Stimulated activated CD4-positive, alpha-beta T cell treated with anti-CD3 and anti-CD28 coated beads, TNF-alpha, amount 100 ng/mL, for 4 hours (primary cell): ENCODE results near the gene CTH.
"Not testable (repeated sequence)": the region's sequence is repeated elsewhere in the genome, so short reads cannot be mapped to it uniquely, and the experiment has no call there.

Experiments used
- DNase-seq, 3 experiments: peaks; one replicate each; pipeline ENCODE4 v3.0.0-alpha.2; 2020; ENCODE audit warnings: low read depth in 3 of 3

Gene CTH

DNA sequence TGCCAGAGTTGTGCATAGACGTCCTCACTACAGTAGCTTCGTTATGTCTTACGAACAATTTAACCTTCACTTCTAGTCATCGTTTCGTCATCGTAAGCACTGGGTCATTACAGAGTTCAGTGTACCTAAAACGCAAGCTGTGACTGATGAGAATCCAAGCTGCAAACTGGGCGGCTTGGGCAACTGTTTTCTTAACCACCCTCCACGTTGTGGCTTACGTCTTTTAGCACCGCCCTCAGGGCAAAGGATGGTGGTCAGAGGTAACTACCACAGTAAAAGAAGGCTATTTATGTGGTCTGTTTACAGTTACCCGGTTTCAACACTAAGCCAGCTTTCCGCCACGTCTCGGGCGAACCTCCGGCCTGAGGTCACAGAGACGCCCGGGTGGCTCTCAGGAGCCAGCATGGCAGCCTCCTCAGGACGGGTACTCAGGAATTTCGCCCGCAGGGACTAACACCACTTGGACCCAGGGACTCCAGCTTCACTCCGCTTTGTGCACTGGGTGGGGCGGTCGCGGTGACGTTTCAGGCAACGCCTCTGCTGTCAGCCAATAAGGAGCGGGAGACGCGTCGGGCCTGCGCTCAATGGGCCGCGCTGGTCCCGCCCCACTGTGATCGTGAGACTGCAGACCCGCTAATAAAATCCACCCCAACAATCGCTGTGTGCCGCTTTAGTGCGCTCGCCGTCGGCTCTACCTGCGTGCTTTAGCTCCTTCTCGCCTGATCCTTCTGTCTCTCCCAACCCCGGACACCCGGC lies at the start of gene CTH:
CTH (plus strand) TSS at position 665 of the 756 bp plus-strand sequence. CDS start 148 bp downstream, outside the sequence.
- DNase-seq: peak; percentile 70 to 80 (median 80)

DNA sequence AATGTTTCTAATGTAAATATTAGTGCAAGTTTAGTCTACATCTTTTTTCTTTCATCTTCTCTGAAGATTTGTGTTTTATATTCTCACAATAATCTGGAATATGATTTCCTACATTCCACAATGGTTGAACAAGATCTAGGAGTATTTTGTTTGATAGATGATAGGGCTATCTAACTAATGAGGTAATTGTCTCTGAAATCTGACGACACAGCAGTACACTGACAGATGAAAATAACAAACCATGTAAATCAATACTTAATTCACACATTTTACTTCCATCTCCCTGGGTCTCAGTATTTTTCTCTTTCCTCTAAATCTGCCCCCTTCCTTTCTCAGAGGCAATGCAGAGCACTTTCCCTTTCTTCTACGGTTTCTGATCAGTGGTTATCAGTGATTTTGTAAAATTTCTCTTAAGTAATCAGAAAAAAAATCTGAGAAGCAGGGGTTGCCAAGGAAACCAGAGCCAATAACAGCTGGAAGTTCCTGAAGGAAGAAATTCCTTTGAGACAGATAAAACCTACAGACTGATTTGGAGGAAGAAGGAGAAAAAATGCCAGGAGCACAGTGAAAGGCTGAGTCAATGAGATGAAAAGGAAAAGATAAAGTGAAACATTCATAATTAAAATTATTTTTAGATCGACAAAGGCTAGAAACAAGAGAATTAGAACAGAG lies 49.2 kb upstream of the CTH start:
- DNase-seq: no peak

DNA sequence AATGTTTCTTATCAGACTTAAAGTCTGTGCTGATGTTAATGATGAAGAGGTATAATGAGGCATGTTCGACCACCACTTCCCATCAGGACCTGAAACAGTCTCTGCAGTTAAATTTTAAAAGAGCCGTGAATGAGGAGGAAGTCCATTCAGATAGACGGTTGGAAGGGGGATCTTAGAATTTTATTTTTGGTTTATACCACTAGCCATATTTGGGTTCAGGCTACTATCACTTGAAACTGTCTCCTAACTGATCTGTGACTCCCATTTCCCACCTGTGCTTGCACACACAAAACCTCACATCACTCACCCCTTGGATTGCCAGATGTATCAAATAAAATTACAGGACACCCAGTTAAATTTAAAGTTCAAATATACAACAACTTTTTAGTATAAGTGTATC lies 46.6 kb upstream of the CTH start:
- no peak for DNase-seq

DNA sequence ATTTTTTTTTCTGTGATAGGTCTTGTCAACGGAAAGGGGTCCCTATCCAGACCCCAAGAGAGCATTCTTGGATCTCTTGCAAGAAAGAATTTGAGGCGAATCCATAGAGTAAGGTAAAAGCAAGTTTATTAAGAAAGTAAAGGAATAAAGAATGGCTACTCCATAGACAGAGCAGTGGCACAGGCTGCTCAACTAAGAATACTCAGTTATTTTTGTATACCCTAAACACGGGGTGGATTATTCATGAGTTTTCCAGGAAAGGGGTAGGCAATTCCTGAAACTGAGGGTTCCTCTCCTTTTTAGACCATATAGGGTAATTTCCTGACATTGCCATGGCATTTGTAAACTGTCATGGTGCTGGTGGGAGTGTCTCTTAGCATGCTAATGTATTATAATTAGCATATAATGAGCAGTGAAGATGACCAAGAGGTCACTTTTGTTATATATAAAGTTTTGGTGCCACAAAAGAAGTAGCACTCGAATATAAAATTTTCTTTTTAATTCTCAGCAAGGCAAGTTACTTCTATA lies 44.6 kb upstream of the CTH start:
- DNase-seq: not testable (repeated sequence)

DNA sequence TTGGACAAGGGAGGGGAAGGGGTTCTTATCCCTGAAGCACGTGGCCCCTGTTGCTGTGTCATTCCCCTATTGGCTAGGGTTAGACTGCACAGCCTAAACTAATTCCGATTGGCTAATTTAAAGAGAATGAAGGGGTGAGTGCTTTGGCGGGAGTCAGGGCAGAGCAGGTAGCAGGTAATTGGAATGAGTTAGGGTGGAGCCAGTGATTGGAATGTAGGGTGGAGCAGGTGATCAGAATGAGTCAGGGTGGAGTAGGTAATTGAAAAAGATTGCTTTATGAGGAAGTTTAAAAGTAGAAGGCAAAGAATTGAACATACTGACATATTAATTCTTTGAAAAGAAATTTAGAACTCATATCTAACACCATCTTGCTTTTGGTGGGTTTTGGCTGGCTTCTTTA lies 44.1 kb upstream of the CTH start:
- not testable (repeated sequence) for DNase-seq

DNA sequence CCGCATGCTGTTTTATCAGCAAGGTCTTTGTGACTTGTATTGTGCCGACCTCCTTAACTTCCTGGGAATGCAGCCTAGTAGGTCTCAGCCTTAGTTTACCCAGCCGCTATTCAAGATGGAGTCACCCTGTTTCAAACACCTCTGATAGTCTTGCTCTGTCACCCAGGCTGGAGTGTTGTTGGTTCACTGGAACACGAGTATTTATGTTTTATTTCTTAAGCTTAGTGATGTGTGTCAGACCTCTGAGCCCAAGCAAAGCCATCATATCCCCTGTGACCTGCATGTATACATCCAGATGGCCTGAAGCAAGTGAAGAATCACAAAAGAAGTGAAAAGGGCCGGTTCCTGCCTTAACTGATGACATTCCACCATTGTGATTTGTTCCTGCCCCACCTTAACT lies 43.7 kb upstream of the CTH start:
- DNase-seq: not testable (repeated sequence)

DNA sequence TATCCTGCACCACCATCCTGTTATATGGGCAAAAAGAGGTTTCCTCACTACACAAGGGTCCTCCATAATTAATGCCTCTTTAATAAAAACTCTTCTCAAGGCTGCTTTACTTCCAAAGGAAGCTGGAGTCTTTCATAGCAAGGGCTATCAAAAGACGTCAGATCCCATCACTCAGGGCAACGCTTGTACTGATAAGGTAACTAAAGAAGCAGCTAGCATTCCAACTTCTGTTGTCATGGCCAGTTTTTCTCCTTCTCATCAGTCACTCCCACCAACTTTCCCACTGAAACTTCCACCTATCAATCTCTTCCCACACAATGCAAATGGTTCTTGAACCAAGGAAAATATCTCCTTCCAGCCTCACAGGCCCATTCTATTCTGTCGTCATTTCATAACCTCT lies 39.5 kb upstream of the CTH start:
- not testable (repeated sequence) for DNase-seq

DNA sequence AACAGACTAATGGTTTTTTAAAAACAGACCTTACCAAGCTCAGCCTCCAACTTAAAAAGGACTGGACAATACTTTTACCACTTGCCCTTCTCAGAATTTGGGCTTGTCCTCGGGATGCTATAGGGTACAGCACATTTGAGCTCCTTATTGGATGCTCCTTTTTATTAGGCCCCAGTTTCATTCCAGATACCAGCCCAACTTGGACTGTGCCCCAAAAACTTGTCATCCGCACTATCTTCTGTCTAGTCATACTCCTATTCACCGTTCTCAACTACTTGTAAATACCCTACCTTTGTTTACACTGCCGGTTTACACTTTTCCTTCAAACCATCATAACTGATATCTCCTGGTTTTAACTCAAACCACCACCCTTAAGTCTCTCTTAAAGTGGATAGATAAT lies 38.6 kb upstream of the CTH start:
- no peak for DNase-seq

DNA sequence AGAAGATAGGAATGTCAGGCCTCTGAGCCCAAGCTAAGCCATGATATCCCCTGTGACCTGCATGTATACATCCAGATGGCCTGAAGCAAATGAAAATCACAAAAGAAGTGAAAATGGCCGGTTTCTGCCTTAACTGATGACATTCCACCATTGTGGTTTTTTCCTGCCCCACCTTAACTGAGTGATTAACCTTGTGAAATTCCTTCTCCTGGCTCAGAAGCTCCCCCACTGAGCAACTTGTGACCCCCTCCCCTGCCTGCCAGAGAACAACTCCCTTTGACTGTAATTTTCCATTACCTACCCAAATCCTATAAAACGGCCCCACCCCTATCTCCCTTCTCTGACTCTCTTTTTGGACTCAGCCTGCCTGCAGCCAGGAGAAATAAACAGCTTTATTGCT lies 37.5 kb upstream of the CTH start:
- DNase-seq: not testable (repeated sequence)

DNA sequence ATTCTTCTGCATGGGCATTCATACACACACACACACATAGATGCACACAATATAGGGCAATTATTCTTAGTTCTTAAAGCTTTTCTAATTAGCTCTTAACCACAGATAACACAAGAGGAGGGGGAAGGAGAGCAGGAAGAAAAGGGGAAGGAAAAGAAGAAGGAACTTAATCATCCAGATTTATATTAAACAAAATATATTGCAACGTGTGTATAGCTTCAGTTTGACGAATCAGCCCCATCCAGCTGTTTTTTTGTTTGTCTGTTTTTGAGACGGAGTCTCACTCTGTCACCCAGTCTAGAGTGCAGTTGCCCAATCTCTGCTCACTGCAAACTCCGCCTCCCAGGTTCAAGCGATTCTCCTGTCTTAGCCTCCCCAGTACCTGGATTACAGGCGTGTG lies 34.9 kb upstream of the CTH start:
- no peak for DNase-seq

DNA sequence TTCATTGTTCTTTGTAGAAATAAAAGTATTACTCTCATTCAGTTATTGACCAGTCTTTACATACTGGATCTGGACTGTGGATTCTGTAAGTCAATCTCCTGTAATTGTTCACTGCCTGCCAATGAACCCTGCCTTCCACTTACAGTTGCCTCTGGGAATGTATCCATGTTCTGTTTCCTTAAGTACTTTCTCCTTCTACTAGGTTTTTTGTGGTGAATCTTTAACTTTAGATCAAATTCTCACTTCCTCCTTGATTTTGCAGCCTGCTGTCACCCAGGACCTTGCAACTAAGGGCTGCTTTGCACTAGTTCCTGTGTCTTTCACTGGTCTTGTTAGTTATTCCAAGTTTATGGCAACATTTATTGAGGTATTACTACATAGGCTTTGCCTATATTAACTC lies 28.4 kb upstream of the CTH start:
- no peak for DNase-seq

DNA sequence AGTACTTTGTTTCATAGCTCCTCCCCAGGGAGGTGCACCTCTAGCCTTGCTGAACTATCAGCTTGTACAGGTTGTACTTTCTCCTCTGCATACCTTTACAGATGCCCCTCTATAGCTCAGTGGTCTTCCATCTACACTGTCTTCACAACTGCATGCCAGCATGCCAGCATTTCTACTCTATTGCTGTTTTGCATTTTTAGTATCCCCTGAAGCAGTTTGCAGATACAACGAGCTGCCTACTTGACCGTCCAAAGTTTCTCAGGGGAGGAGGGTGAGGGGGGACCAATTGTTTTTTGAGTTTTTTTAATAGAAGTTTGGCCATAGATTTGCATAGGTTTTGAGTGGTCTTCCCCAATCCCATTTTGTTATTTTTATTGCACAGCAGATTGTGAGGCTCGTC lies 27.6 kb upstream of the CTH start:
- DNase-seq: no peak

DNA sequence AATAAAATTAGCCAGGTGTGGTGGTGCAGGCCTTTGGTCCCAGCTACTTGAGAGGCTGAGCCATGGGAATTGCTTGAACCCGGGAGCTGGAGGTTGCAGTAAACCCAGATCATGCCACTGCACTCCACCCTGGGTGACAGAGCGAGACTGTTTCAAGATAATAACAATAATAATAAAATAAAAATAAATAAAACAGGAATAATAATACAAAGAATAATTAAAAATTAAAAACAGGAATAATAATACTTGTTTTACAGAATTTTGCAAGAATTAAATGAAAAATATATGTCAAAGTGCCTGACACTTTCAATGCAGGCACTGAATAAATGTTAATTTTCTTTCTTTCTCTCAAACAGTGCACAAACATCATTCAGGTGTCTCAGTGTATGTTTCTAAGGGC lies 26.5 kb upstream of the CTH start:
- DNase-seq: no peak

DNA sequence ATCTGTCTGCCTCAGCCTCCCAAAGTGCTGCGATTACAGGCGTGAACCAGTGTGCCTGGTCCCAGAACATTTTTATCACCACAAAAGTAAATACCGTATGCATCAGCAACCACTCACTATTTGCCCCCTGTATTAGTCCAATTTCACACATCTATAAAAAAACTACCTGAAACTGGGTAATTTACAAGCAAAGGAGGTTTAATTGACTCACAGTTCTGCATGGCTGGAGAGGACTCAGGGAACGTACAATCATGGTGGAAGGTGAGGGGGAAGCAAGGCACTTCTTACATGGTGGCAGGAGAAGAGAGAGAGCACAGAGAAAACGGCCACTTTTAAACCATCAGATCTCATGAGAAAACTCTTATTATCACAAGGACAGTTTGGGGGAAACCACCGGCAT lies 25.6 kb upstream of the CTH start:
- DNase-seq: no peak

DNA sequence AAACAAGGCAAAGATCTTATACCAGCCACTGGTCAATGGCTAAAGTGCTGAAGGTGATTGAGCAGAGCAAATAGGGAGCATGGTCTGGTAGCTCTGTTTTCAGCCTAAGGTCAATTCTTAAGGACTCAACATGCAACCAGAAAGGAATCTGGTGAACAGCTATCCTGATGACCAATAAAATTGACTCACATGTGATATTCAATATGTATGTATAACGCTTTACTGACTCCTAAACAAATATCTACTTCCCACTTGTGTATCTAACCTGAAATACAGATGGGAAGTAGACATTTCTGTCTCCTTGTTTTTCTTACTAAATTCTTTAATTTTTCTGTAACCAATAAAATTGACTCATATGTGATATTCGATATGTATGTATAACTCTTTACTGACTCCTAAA lies 24.9 kb upstream of the CTH start:
- no peak for DNase-seq

DNA sequence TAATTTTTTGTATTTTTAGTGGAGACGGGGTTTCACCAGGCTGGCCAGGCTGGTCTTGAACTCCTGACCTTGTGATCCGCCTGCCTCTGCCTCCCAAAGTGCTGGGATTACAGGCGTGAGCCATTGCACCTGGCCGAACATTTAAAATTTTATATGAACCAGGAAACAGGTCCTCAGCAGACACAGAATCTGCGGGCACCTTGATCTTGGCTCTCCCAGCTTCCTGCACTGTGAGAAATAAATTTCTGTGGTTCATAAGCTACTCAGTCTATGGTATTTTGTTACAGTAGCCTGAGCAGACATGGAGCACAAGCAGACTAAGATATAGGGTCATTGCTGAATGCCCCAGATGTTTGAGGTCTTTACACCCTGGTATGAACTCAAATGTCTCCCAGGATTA lies 23.6 kb upstream of the CTH start:
- DNase-seq: no peak

DNA sequence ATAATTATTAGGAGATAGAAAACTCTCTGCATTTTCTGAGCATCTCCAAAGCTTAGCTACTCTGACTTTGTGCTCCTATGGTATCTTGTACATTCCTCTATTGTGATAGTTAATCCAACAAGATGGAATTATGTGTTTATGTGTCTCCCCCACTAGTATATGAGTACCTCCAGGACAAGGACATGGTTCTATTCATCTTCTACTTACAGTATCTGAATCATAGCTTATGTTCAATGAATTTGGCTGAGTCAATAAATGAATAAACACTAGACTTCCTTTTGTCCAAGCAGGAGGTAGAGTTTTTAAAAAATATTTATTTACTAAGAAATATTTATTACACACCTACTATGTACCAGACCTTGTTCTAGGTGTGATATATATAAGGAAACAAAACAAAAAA lies 18.4 kb upstream of the CTH start:
- no peak for DNase-seq

DNA sequence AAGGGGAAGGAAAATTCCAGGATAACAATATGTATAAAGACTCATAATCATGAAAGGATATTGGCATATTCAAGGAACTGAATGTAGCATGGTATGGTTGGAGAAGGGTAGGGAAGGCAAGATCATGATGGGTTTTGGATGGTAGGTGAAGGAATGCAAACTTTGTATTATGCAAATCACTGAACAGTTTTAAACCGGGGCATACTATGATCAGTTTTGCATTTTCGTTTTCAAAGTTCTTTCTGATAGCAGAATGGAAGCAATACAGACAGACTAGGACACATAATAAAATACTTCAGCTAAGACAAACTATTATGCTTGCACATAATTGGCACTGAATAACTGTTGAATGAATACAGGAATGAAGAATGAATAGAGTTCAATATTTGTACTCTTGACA lies 14.5 kb upstream of the CTH start:
- DNase-seq: no peak

DNA sequence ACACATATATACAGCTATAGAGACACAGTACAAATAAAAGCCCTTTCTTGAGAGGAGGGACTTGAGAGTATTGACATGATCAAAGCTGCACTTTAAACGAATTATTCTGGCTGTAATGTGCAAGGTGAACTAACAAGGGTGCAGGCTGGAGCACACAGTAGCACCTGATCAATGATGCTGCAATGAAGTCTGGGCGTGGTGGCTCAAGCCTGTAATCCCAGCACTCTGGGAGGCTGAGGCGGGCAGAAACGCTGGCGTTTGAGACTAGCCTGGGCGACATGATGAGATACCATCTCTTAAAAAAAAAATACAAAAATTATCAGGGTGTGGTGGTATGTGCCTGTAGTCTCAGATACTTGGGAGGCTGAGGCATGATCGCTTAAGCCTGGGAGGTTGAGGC lies 14.1 kb upstream of the CTH start:
- DNase-seq: no peak

DNA sequence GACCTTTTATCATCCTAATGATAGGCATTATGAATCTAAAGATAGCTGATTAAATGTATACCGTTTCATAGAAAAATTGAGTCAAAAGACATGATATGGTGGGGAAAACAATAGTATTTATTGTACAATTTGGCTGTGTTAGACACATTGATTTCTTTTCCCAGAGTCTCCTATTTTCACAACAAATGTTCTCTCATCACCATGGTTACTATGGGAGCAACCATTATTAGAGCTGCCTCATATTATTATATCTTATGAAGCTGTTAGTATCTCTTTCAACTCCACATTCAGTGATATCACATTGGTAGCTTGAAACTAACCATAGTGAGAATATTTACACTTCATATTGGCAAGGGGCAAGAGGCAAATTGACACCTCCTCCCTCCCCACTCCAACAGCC lies 10.7 kb upstream of the CTH start:
- DNase-seq: no peak

DNA sequence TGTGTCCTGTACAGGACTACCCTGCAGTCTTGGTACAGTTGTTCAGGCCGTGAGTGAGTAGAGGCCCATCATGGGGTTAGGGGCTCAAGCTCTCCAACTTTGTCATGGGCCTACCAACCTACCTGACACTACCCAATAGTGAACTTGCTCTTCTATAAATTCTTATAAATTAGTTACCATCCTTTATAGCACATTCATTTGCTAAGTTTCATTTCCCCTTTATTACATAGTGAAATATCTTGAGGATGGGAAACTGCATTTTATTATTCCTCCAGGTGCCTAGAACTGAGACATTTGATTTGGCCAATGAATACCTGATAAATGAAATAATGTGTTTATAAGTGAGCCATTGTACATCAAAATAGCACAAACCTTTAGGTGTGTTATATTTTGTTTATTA lies 9.1 kb upstream of the CTH start:
- no peak for DNase-seq

DNA sequence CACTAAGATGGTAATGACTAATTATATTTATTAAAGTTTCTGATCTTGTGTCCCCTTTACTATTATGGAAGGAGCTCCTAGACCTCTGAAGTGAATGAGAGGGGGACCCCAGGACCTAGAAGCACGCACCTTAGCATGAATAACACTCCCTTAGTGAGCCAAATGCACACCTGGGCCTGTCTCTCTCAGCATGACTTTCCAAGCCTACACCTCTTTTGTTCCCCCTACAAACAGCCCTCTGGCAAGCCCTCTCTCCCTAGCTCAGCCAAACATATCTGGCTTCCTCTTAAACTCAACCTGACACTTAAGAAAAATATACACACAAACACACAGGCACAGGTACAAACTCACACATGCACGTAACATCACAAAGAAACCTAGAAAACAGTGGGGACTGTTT lies 7.3 kb upstream of the CTH start:
- DNase-seq: no peak

DNA sequence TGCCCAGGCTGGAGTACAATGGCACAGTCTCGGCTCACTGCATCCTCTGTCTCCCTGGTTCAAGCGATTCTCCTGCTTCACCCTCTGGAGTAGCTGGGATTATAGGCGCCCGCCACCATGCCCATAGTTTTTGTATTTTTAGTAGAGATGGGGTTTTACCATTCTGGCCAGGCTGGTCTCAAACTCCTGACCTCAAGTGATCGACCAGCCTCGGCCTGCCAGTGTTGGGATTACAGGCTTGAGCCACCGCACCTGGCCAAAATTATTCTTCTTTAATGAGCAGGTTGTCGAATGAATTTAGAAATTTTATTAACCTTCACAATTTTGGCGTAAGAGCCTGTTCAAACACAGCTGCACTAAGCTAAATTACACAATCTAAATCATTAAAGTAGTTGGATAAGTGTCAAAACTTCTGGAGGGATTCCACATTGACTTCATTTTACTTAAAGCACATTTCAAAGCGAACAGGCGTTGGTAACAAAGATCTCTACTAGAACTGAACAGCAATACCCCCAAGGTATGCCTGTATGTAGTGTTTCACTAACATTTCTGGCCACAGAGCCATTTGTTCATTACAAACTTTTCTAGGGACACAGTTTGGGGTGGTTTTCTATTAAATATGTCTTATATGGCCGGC lies 5.2 kb upstream of the CTH start:
- no peak for DNase-seq
